ENCODE measurements around the gene CST6.

Gene CST6

GRCh38 chr11:66051766-66052663 is 40.2 kb downstream of the CST6 start, which contains the start of gene SF3B2:
Gene SF3B2 (plus strand): TSS chr11:66052364. CDS start chr11:66052385, 21 bp downstream.
- Histone ChIP-seq H3K9me3 (replicated peaks; ENCODE audit: insufficient read depth, low read length) (no peaks in the 10 kb centered on the region), H4K20me1 (ENCODE audit: insufficient read depth, low read length) (no peaks in the 10 kb centered on the region), H3K9me2 (replicated peaks; ENCODE audit: insufficient read depth, low read length) (no peaks in the 10 kb centered on the region), H3K4me3 (ENCODE audit: low read length) (peak within 1 kb of the TSS; percentile 93), H3F3A (ENCODE audit: insufficient read depth, low read length) (peaks cover 23% of the 10 kb centered on the region), H3K4me2 (ENCODE audit: low read depth, low read length) (peak within 1 kb of the TSS; percentile 83), H2AFZ (ENCODE audit: low read length) (peak within 1 kb of the TSS; percentile 77), H3K9ac (ENCODE audit: low read length) (peak within 1 kb of the TSS; percentile 93), H3K4me1 (ENCODE audit: low read length) (peaks cover 23% of the 10 kb centered on the region), H3K36me3 (replicated peaks; ENCODE audit: insufficient read depth, low read length) (peaks cover 10% of the 10 kb centered on the region; the same call in 1 of the 2 replicates), H3K27me3 (replicated peaks; ENCODE audit: insufficient read depth, low read length) (no peaks in the 10 kb centered on the region), H3K79me2 (ENCODE audit: low read length) (peaks cover 46% of the 10 kb centered on the region), H3K27ac (ENCODE audit: low read length) (peak within 1 kb of the TSS; percentile 82)
- DNase-seq, result peak; percentile 99
- TF ChIP-seq EZH2phosphoT487 (IDR thresholded peaks at IDR 0.05; ENCODE audit: low read length) (no peak), CTCF (IDR thresholded peaks at IDR 0.05; ENCODE audit: low read length) (no peak), EZH2 (optimal IDR thresholded peaks at IDR 0.05; ENCODE audit: low read depth, low read length) (no peak)

GRCh38 chr11:66052664-66052982 is 40.8 kb downstream of the CST6 start:
- peaks cover 28% of the 10 kb centered on the region for H3F3A ChIP-seq (ENCODE audit: insufficient read depth, low read length)
- no peaks in the 10 kb centered on the region for H3K27me3 ChIP-seq (replicated peaks; ENCODE audit: insufficient read depth, low read length)
- peak overlapping the region; percentile 93 for H3K9ac ChIP-seq (ENCODE audit: low read length)
- TF ChIP-seq EZH2phosphoT487 (IDR thresholded peaks at IDR 0.05; ENCODE audit: low read length) (no peak), CTCF (IDR thresholded peaks at IDR 0.05; ENCODE audit: low read length) (no peak), EZH2 (optimal IDR thresholded peaks at IDR 0.05; ENCODE audit: low read depth, low read length) (no peak)
- no peaks in the 10 kb centered on the region for H4K20me1 ChIP-seq (ENCODE audit: insufficient read depth, low read length)
- H2AFZ ChIP-seq (ENCODE audit: low read length), result 0 out of 2 replicates have a peak overlapping the region, but pooled peaks have one; percentile 52
- peak overlapping the region; percentile 65 for H3K4me2 ChIP-seq (ENCODE audit: low read depth, low read length)
- H3K36me3 ChIP-seq (replicated peaks; ENCODE audit: insufficient read depth, low read length), result peaks cover 10% of the 10 kb centered on the region; the same call in 1 of the 2 replicates
- peaks cover 23% of the 10 kb centered on the region for H3K4me1 ChIP-seq (ENCODE audit: low read length)
- H3K9me2 ChIP-seq (replicated peaks; ENCODE audit: insufficient read depth, low read length), result no peaks in the 10 kb centered on the region
- H3K27ac ChIP-seq (ENCODE audit: low read length), result peak overlapping the region; percentile 82
- H3K9me3 ChIP-seq (replicated peaks; ENCODE audit: insufficient read depth, low read length), result no peaks in the 10 kb centered on the region
- peaks cover 52% of the 10 kb centered on the region for H3K79me2 ChIP-seq (ENCODE audit: low read length)
- DNase-seq, result no peak
- H3K4me3 ChIP-seq (ENCODE audit: low read length), result peak overlapping the region; percentile 93

- 0 out of 2 replicates have a peak, but pooled peaks cover 13% of the 10 kb centered on the region for H4K20me1 ChIP-seq (ENCODE audit: insufficient read depth, low read length)
- no peak for DNase-seq
- no peaks in the 10 kb centered on the region for H3K27me3 ChIP-seq (replicated peaks; ENCODE audit: insufficient read depth, low read length)
- H2AFZ ChIP-seq (ENCODE audit: low read length), result no peak overlapping the region
- peaks cover 34% of the 10 kb centered on the region for H3F3A ChIP-seq (ENCODE audit: insufficient read depth, low read length)
- H3K9me2 ChIP-seq (replicated peaks; ENCODE audit: insufficient read depth, low read length), result no peaks in the 10 kb centered on the region
- peaks cover 74% of the 10 kb centered on the region for H3K79me2 ChIP-seq (ENCODE audit: low read length)
- no peak overlapping the region; the same call in 1 of the 2 replicates for H3K4me2 ChIP-seq (ENCODE audit: low read depth, low read length)
- H3K4me1 ChIP-seq (ENCODE audit: low read length), result peaks cover 26% of the 10 kb centered on the region
- peak overlapping the region; percentile 3; the same call in 1 of the 2 replicates for H3K27ac ChIP-seq (ENCODE audit: low read length)
- TF ChIP-seq CTCF (IDR thresholded peaks at IDR 0.05; ENCODE audit: low read length), result no peak
- TF ChIP-seq EZH2 (optimal IDR thresholded peaks at IDR 0.05; ENCODE audit: low read depth, low read length), result no peak
- TF ChIP-seq EZH2phosphoT487 (IDR thresholded peaks at IDR 0.05; ENCODE audit: low read length), result no peak
- no peaks in the 10 kb centered on the region for H3K9me3 ChIP-seq (replicated peaks; ENCODE audit: insufficient read depth, low read length)
- H3K36me3 ChIP-seq (replicated peaks; ENCODE audit: insufficient read depth, low read length), result peaks cover 13% of the 10 kb centered on the region; the same call in 1 of the 2 replicates
- no peak overlapping the region for H3K4me3 ChIP-seq (ENCODE audit: low read length)
- no peak overlapping the region; the same call in 1 of the 2 replicates for H3K9ac ChIP-seq (ENCODE audit: low read length)
These were observed 43.2 kb downstream of the CST6 start for GRCh38 chr11:66055021-66055420.
